GM12891 (cell line): ENCODE data around the gene MAP3K3. TPM values are rescaled to one million over a fixed set of nuclear protein-coding genes. Genes with fewer than 3 reads are reported as not detected.
A peak's percentile ranks its signal among the peaks of the same experiment; 100 is the strongest.

Experiments used
- DNase-seq: peaks from one replicate; pipeline ENCODE4 v3.0.0; 2011; ENCODE audit warnings: low spot score; ENCODE audit not compliant: insufficient read length
- FAIRE-seq: peaks from 2 replicates; lab custom pipeline; 2011; peaks lifted over from hg19 to GRCh38; lab: Jason Lieb, UNC
- PAX5 ChIP-seq: IDR thresholded peaks from 2 replicates; pipeline ENCODE4 v1.6.1; 2011; ENCODE audit warnings: low read length, moderate library complexity, mild to moderate bottlenecking; ENCODE audit not compliant: insufficient read depth, severe bottlenecking
- POLR2A ChIP-seq: IDR thresholded peaks from 2 replicates; pipeline ENCODE4 v1.6.1; 2011; ENCODE audit warnings: low read depth, low read length, control low read depth
- POLR2AphosphoS5 ChIP-seq: IDR thresholded peaks from 2 replicates; pipeline ENCODE4 v1.6.1; 2011; ENCODE audit warnings: low read depth, low read length, control low read depth
- POU2F2 ChIP-seq: IDR thresholded peaks from 2 replicates; pipeline ENCODE4 v1.6.1; 2011; ENCODE audit warnings: low read depth, mild to moderate bottlenecking, control low read depth, low read length, moderate library complexity
- SPI1 ChIP-seq: IDR thresholded peaks from 2 replicates; pipeline ENCODE4 v1.6.1; 2011; ENCODE audit warnings: low read depth, low read length, control low read depth
- TAF1 ChIP-seq: IDR thresholded peaks from 2 replicates; pipeline ENCODE4 v1.6.1; 2011; ENCODE audit warnings: low read depth, low read length, control low read depth
- polyA plus RNA-seq: library from polyadenylated mRNA; unstranded; fragments of >200 nt; gene quantifications from one replicate; pipeline ENCODE4 v1.2.1, GENCODE V29; 2012; ENCODE audit warnings: low read depth, missing spikeins, inconsistent platforms; ENCODE audit not compliant: missing spikeins

Gene MAP3K3
- 9.8 TPM for polyA plus RNA-seq

- FAIRE-seq (peak; percentile 97), DNase-seq (peak; percentile 96)
Measured at GRCh38 chr17:63621684-63622573, at the start of gene MAP3K3. TSS of gene MAP3K3 (plus strand) at chr17:63622417. CDS start at chr17:63622760, 343 bp downstream.

GRCh38 chr17:63573634-63574033, 48.6 kb upstream of the MAP3K3 start:
- FAIRE-seq (no peak), DNase-seq (no peak)
- TF ChIP-seq POU2F2 = no peak
- TF ChIP-seq PAX5 = no peak
- TF ChIP-seq POLR2AphosphoS5 = no peak
- TF ChIP-seq POLR2A = no peak
- TF ChIP-seq TAF1 = no peak
- no peak for TF ChIP-seq SPI1

More at GRCh38 chr17:63621684-63622573, at the start of gene MAP3K3:
- TF ChIP-seq POU2F2 (peak; percentile 46; the same call in 1 of the 2 replicates), POLR2A (peak; percentile 59), TAF1 (peak; percentile 73), PAX5 (no peak), SPI1 (0 out of 2 replicates have a peak, but pooled peaks have one; percentile 5), POLR2AphosphoS5 (peak; percentile 86)

DNA sequence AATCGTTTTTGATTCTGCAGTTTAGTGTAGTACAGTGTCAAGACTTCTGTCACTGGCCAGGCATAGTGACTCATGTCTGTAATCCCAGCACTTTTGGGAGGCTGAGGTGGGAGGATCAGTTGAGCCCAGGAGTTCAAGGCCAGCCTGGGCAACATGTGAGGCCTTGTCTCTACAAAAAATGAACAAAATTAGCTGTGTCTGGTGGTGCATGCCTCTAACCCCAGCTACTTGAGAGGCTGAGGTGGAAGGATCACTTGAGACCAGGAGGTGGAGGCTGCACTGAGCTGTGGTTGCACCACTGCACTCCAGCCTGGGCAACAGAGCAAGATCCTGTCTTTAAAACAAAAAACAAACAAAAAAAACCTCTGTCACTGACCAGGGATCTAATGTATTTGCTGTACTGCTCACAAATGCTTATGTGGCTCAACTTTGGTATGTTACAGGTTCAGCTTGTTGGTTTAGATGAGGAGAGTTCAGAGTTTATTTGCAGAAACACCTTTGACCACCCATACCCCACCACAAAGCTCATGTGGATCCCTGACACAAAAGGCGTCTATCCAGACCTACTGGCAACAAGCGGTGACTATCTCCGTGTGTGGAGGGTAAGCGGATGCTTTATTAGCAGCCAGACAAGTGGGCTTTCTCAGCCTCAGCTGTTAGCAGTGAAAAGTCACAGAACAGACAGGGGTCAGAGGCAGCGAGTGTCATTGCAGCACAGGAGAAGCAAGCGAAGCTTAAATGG, 44.0 kb upstream of the MAP3K3 start:
- TF ChIP-seq POU2F2 (no peak), PAX5 (no peak), SPI1 (no peak), POLR2A (no peak)
- no peak for DNase-seq
- FAIRE-seq = no peak

DNA sequence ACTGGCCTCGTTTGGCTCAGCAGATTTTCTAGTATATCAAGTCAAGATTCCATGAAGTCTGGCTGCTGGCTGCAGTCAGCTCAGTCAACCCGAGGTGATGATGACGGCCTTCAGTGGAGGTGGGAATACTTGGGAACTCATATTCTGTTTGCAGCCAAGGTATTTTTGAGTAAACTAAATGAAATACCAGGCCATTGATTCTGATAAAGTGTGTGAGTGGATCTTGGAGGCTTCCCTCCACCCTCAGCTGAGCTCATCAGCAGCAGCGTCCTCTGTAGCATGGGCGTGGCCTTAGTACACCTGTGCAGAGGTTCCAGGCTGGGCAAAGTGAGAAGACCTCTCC, 43.5 kb upstream of the MAP3K3 start:
- TF ChIP-seq POLR2AphosphoS5 (no peak), SPI1 (no peak), POU2F2 (no peak), POLR2A (no peak), TAF1 (no peak), PAX5 (no peak)
- DNase-seq = no peak
- no peak for FAIRE-seq

- FAIRE-seq = no peak
- no peak for DNase-seq
- no peak for TF ChIP-seq PAX5
- no peak for TF ChIP-seq SPI1
- no peak for TF ChIP-seq POU2F2
- no peak for TF ChIP-seq POLR2A
- no peak for TF ChIP-seq POLR2AphosphoS5
- TF ChIP-seq TAF1 = no peak
Measured at GRCh38 chr17:63579633-63580032, 42.6 kb upstream of the MAP3K3 start.

- DNase-seq (no peak), FAIRE-seq (no peak)
- no peak for TF ChIP-seq POLR2A
- TF ChIP-seq POU2F2 = no peak
- TF ChIP-seq TAF1 = no peak
- TF ChIP-seq PAX5 = no peak
- TF ChIP-seq POLR2AphosphoS5 = no peak
- TF ChIP-seq SPI1 = no peak
Measured at GRCh38 chr17:63587770-63588169, 34.4 kb upstream of the MAP3K3 start.

- DNase-seq (no peak), FAIRE-seq (no peak)
- TF ChIP-seq TAF1 = no peak
- TF ChIP-seq SPI1 = no peak
- TF ChIP-seq POLR2A = no peak
- TF ChIP-seq POLR2AphosphoS5 = no peak
- TF ChIP-seq PAX5 = no peak
- TF ChIP-seq POU2F2 = no peak
Measured at GRCh38 chr17:63588797-63589196, 33.4 kb upstream of the MAP3K3 start.

DNA sequence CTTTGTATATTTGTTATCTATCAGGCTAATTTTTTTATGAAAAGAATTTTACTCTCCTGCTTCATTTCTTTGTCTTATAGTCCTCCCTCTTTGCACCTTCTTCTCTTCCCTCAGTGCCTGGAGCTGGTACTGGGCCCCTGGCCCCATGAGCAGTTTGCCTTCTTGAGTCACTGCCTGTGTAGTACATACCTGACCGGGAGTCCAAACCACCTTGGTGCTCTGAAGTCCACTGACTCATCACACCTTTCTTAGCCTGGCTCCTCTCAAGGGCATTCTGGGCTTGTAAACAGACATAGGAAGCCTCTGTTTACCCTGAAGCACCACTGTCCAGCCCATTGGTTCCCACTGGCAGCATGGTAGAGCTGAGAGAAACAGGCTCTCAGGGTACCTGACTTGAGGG, 32.6 kb upstream of the MAP3K3 start:
- DNase-seq (no peak), FAIRE-seq (no peak)
- TF ChIP-seq TAF1 = no peak
- no peak for TF ChIP-seq POLR2A
- TF ChIP-seq SPI1 = no peak
- TF ChIP-seq POLR2AphosphoS5 = no peak
- TF ChIP-seq POU2F2 = no peak
- no peak for TF ChIP-seq PAX5

GRCh38 chr17:63592797-63593196, 29.4 kb upstream of the MAP3K3 start:
- TF ChIP-seq POLR2AphosphoS5 = no peak
- TF ChIP-seq SPI1 = no peak
- TF ChIP-seq POLR2A = no peak
- no peak for TF ChIP-seq POU2F2
- no peak for TF ChIP-seq PAX5
- TF ChIP-seq TAF1 = no peak
- FAIRE-seq (no peak), DNase-seq (no peak)
